ENCODE data around the gene ZNHIT6.

- TF ChIP-seq CTCF (IDR thresholded peaks at IDR 0.05) (no peak), ZBTB33 (IDR thresholded peaks at IDR 0.05; ENCODE audit: borderline replicate concordance, low read depth) (no peak), NRF1 (IDR thresholded peaks at IDR 0.05; ENCODE audit: low read depth, low read length) (no peak)
Observed at GRCh38 chr1:85708829-85709227, 595 bp upstream of the ZNHIT6 start.

Data from SK-N-SH (cell line).